GM23338 (cell line): ENCODE data around the gene NDUFA6.

Source experiments
- CTCF ChIP-seq, 2 experiments: fragments of 200-600 bp in 1 of 2; sonication (generic) in 1 of 2; conservative IDR thresholded peaks; 2 replicates each; pipeline versions ENCODE4 v1.5.1 to v1.6.1; 2016 to 2017; ENCODE audit warnings: antibody characterized with exemption in 2 of 2, low read depth in 2 of 2, mild to moderate bottlenecking in 2 of 2, moderate library complexity in 1 of 2
- EZH2 ChIP-seq: fragments of 200-600 bp; sonication (generic); IDR thresholded peaks from one replicate; pipeline ENCODE4 v1.8.0; 2017; ENCODE audit warnings: antibody characterized with exemption, mild to moderate bottlenecking, low read depth; ENCODE audit not compliant: unreplicated experiment
- REST ChIP-seq: IDR thresholded peaks from one replicate; pipeline ENCODE4 v1.6.1; 2018; ENCODE audit warnings: antibody characterized with exemption; ENCODE audit not compliant: unreplicated experiment

GRCh38 chr22:42086051-42086450 is 4.5 kb downstream of the NDUFA6 start:
- TF ChIP-seq CTCF (conservative IDR thresholded peaks at IDR 0.05; ENCODE audit: low read depth in 2 of 2) (no peak), REST (no peak), EZH2 (no peak)
